Measurements from ENCODE around the gene AP5Z1. TPM values are rescaled to one million over a fixed set of nuclear protein-coding genes. Genes with fewer than 3 reads are reported as not detected.

AP5Z1 gene
- total and polyA plus RNA-seq, 2 of the 4 experiments (the other 2 are of a cell fraction) = 9.7 to 38.7 TPM

- ChIA-PET POLR2A (ENCODE audit: unreplicated experiment) (interaction anchor here (0.6 kb wide), 1 partner anchor 19 kb away, joined by 9 read pairs; no protein-coding TSS in a partner anchor), CTCF (interaction anchor here (0.5 to 1.0 kb wide), 3 partner anchors 12 to 1946 kb away, joined by 4 read pairs; no protein-coding TSS in a partner anchor)
- peak overlapping the region; percentile 88 for H3K4me2 ChIP-seq (ENCODE audit: low read depth, low read length)
- H3K79me1 ChIP-seq (ENCODE audit: low read depth in 1 of 2, low read length in 2 of 2) = peaks cover 11 to 90% of the 10 kb centered on the region in 2 experiments; a peak in 3 of 4 replicates
- peak overlapping the region; percentile 81 for H2BK120ac ChIP-seq (ENCODE audit: low read depth, low read length)
- peak overlapping the region; percentile 67 for H3K9ac ChIP-seq (ENCODE audit: low read depth, low read length)
- peak overlapping the region; percentile 50 for H3K18ac ChIP-seq (ENCODE audit: low read depth, low read length)
- H2BK20ac ChIP-seq (ENCODE audit: low read depth, low read length) = no peak overlapping the region
- H3K4me1 ChIP-seq (ENCODE audit: control insufficient read depth, insufficient read depth, low read length) = peaks cover 12% of the 10 kb centered on the region
- peak overlapping the region; percentile 50 for H4K5ac ChIP-seq (ENCODE audit: low read depth, low read length)
- peak overlapping the region; percentile 87 for H3K27ac ChIP-seq (ENCODE audit: insufficient read depth, low read length)
- peaks cover 52% of the 10 kb centered on the region for H4K20me1 ChIP-seq (ENCODE audit: insufficient read depth, low read length)
- DNase-seq = no peak
- H3K9me1 ChIP-seq (ENCODE audit: insufficient read depth, low read length) = peaks cover 12% of the 10 kb centered on the region; the same call in 1 of the 2 replicates
- H2AFZ ChIP-seq (replicated peaks; ENCODE audit: low read length, poor library complexity) = peak overlapping the region; percentile 91
- H4K91ac ChIP-seq (ENCODE audit: insufficient read depth, low read depth, low read length) = peak overlapping the region; percentile 94
- peak overlapping the region; percentile 76 for H2AK5ac ChIP-seq (ENCODE audit: low read depth, low read length)
- peak overlapping the region; percentile 74 for H2BK5ac ChIP-seq (ENCODE audit: low read depth, low read length, poor library complexity, severe bottlenecking)
- intact Hi-C loops (cut with micrococcal nuclease) (loop anchor here (1.0 kb wide), 1 partner anchor 11 kb away; no protein-coding TSS in a partner anchor), dilution Hi-C loops (cut with HindIII; ENCODE audit: low sequenced_read_pairs, unreplicated experiment) (no loop called here), in situ Hi-C loops (cut with MboI; ENCODE audit: low sequenced_read_pairs) (no loop called here)
- peak overlapping the region; percentile 85 for H3K56ac ChIP-seq (ENCODE audit: extremely low read depth, insufficient read depth, low read length)
- no TSS peak for BruUV-seq (replicated peaks)
- H3K23ac ChIP-seq (ENCODE audit: low read depth, low read length) = peak overlapping the region; percentile 88
- H3K27me3 ChIP-seq (ENCODE audit: control insufficient read depth, insufficient read depth, low read length) = no peaks in the 10 kb centered on the region
- peaks cover 34% of the 10 kb centered on the region for H3K36me3 ChIP-seq (ENCODE audit: control insufficient read depth, insufficient read depth, low read length)
- no peaks in the 10 kb centered on the region for H3K9me3 ChIP-seq (ENCODE audit: control insufficient read depth, insufficient read depth, low read length)
- peak overlapping the region; percentile 53 for H3K4me3 ChIP-seq (ENCODE audit: insufficient read depth, low read depth, low read length)
- no peak overlapping the region; the same call in 2 of the 3 replicates for H2BK15ac ChIP-seq (ENCODE audit: low read depth, low read length)
- peak overlapping the region; percentile 99 for H2AK9ac ChIP-seq (replicated peaks; ENCODE audit: low read depth, low read length, poor library complexity)
- ATAC-seq (ENCODE audit: low read depth) = no peak
- peak overlapping the region; percentile 92 for H3K4ac ChIP-seq (ENCODE audit: low read depth, low read length)
- peak overlapping the region; percentile 83 for H3K14ac ChIP-seq (replicated peaks; ENCODE audit: low read depth, low read length)
- peak overlapping the region; percentile 46 to 93; a peak in 3 of 4 replicates for H4K8ac ChIP-seq (ENCODE audit: low read depth in 2 of 2, low read length in 2 of 2)
- 77% methylated on average over 9 of the region's 15 CpGs; no CpG with 5 or more reads in 1 of the 2 experiments for WGBS, 2 experiments (ENCODE audit: extremely low coverage in 2 of 2, insufficient read length in 1 of 2)
- TF ChIP-seq ELK1 (IDR thresholded peaks at IDR 0.05; ENCODE audit: borderline replicate concordance, low read depth, low read length) = no peak
- no peak for TF ChIP-seq RAD21 (IDR thresholded peaks at IDR 0.05; ENCODE audit: low read length)
- no peak for TF ChIP-seq FOS (IDR thresholded peaks at IDR 0.05; ENCODE audit: low read depth, low read length)
- TF ChIP-seq CHD1 (IDR thresholded peaks at IDR 0.05; ENCODE audit: low read depth, low read length) = no peak
- TF ChIP-seq MXI1 (IDR thresholded peaks at IDR 0.05; ENCODE audit: borderline replicate concordance, low read depth, low read length) = no peak
- TF ChIP-seq POLR2A (IDR thresholded peaks at IDR 0.05; ENCODE audit: low read depth, low read length) = no peak
- TF ChIP-seq RFX5 (IDR thresholded peaks at IDR 0.05; ENCODE audit: low read depth, low read length) = no peak
- no peak for TF ChIP-seq NFE2L2 (IDR thresholded peaks at IDR 0.05; ENCODE audit: low read depth, low read length)
- TF ChIP-seq MAZ (IDR thresholded peaks at IDR 0.05; ENCODE audit: borderline replicate concordance, low read depth, low read length) = no peak
- TF ChIP-seq SMC3 (IDR thresholded peaks at IDR 0.05; ENCODE audit: low read depth, low read length) = no peak
- TF ChIP-seq CTCF (conservative IDR thresholded peaks at IDR 0.05; ENCODE audit: low read depth, low read length) = no peak
- no peak for TF ChIP-seq USF2 (IDR thresholded peaks at IDR 0.05; ENCODE audit: low read depth, low read length)
- TF ChIP-seq MAFK (IDR thresholded peaks at IDR 0.05; ENCODE audit: low read depth, low read length) = no peak
- TF ChIP-seq BHLHE40 (IDR thresholded peaks at IDR 0.05; ENCODE audit: low read depth, low read length) = no peak
- TF ChIP-seq CEBPB (IDR thresholded peaks at IDR 0.05; ENCODE audit: low read depth, low read length) = no peak
Observed at GRCh38 chr7:4725850-4726450, 49.5 kb upstream of the AP5Z1 start.
